Mammary epithelial cell (primary cell): Measurements from ENCODE around the gene MEGF10.

ENCODE experiments used
- CTCF ChIP-seq, 2 donors: IDR thresholded peaks in 1 of 2; conservative IDR thresholded peaks in 1 of 2; 2 replicates each; pipeline ENCODE4 v1.5.1; 2011 to 2012; ENCODE audit warnings: inconsistent platforms in 2 of 2, low read length in 2 of 2, mild to moderate bottlenecking in 2 of 2, control low read depth in 1 of 2, low read depth in 1 of 2; ENCODE audit not compliant: insufficient read depth in 1 of 2; ENCODE audit errors: extremely low read depth in 1 of 2
- EZH2 ChIP-seq: IDR thresholded peaks from 2 replicates; pipeline ENCODE4 v1.6.1; 2012; ENCODE audit warnings: low read length, inconsistent platforms, borderline replicate concordance

- TF ChIP-seq CTCF (conservative IDR thresholded peaks at IDR 0.05 in 1 of 2, IDR thresholded peaks at IDR 0.05 in 1 of 2; ENCODE audit: extremely low read depth in 1 of 2, insufficient read depth in 1 of 2, low read depth in 1 of 2, low read length in 2 of 2) (no peak), EZH2 (no peak)
Observed at GRCh38 chr5:127428276-127428675, 137.7 kb downstream of the MEGF10 start.
